SU-DHL-6 (cell line): ENCODE measurements around the gene MARK3.

Source experiments
- CTCF ChIP-seq: fragments of 200-600 bp; sonication (generic); IDR thresholded peaks from one replicate; pipeline ENCODE4 v1.5.1; 2017; ENCODE audit warnings: antibody characterized with exemption, mild to moderate bottlenecking, low read length, moderate library complexity; ENCODE audit not compliant: insufficient read depth, poor library complexity, severe bottlenecking
- EZH2phosphoT487 ChIP-seq: fragments of 200-600 bp; sonication (generic), shearing (Covaris generic); conservative IDR thresholded peaks from 2 replicates; pipeline ENCODE4 v1.6.1; 2018; ENCODE audit warnings: mild to moderate bottlenecking, antibody characterized with exemption, low read length, moderate library complexity, mixed read lengths

GRCh38 chr14:103450416-103450815 lies 65.2 kb downstream of the MARK3 start:
- TF ChIP-seq CTCF: no peak
- no peak for TF ChIP-seq EZH2phosphoT487
